Trophoblast cell (in vitro differentiated cells and primary cell): Measurements from ENCODE around the gene MAP6D1.
"Not testable (repeated sequence)": the region's sequence is repeated elsewhere in the genome, so short reads cannot be mapped to it uniquely, and the experiment has no call there.

Experiments
- DNase-seq, 2 donors: peaks; one replicate each; pipeline ENCODE4 v3.0.0-alpha.2; 2016
- H2AFZ ChIP-seq: 2 replicates; pipeline ENCODE4 v1.6.1; 2013; ENCODE audit warnings: low read length, moderate library complexity, mild to moderate bottlenecking; ENCODE audit not compliant: insufficient read depth, poor library complexity
- H2AK5ac ChIP-seq: 2 replicates; pipeline ENCODE4 v1.6.1; 2013; ENCODE audit warnings: mild to moderate bottlenecking, low read length
- H2BK120ac ChIP-seq: 2 replicates; pipeline ENCODE4 v1.6.1; 2013; ENCODE audit warnings: low read length, mild to moderate bottlenecking, moderate library complexity; ENCODE audit not compliant: insufficient read depth, poor library complexity
- H2BK12ac ChIP-seq: 2 replicates; pipeline ENCODE4 v1.6.1; 2013; ENCODE audit warnings: mild to moderate bottlenecking, low read length, moderate library complexity
- H2BK5ac ChIP-seq: 2 replicates; pipeline ENCODE4 v1.6.1; 2013; ENCODE audit warnings: low read length, low read depth, moderate library complexity, mild to moderate bottlenecking; ENCODE audit not compliant: poor library complexity
- H3K14ac ChIP-seq: 2 replicates; pipeline ENCODE4 v1.6.1; 2013; ENCODE audit warnings: mild to moderate bottlenecking, low read length
- H3K18ac ChIP-seq: 2 replicates; pipeline ENCODE4 v1.6.1; 2013; ENCODE audit warnings: mild to moderate bottlenecking, low read length
- H3K23ac ChIP-seq: 2 replicates; pipeline ENCODE4 v1.6.1; 2013; ENCODE audit warnings: low read length
- H3K27ac ChIP-seq: 2 replicates; pipeline ENCODE4 v1.5.1; 2013; ENCODE audit warnings: low read depth, mild to moderate bottlenecking, inconsistent platforms, low read length, moderate library complexity
- H3K27me3 ChIP-seq: 2 replicates; pipeline ENCODE4 v1.6.1; 2013; ENCODE audit warnings: inconsistent platforms, mild to moderate bottlenecking, low read length, moderate library complexity; ENCODE audit not compliant: insufficient read depth
- H3K36me3 ChIP-seq, 2 experiments: 1 replicate in 1 of 2; 2 replicates in 1 of 2; pipeline ENCODE4 v1.6.1; 2013; ENCODE audit warnings: low read length in 2 of 2, mild to moderate bottlenecking in 2 of 2, moderate library complexity in 1 of 2; ENCODE audit not compliant: insufficient read depth in 2 of 2, control insufficient read depth in 1 of 2
- H3K4ac ChIP-seq: 2 replicates; pipeline ENCODE4 v1.6.1; 2013; ENCODE audit warnings: low read depth, mild to moderate bottlenecking, low read length, moderate library complexity
- H3K4me1 ChIP-seq, 2 experiments: 1 replicate in 1 of 2; 2 replicates in 1 of 2; pipeline ENCODE4 v1.6.1; 2013; ENCODE audit warnings: low read length in 2 of 2, mild to moderate bottlenecking in 2 of 2, moderate library complexity in 1 of 2; ENCODE audit not compliant: insufficient read depth in 2 of 2, control insufficient read depth in 1 of 2
- H3K4me2 ChIP-seq: 2 replicates; pipeline ENCODE4 v1.6.1; 2013; ENCODE audit warnings: inconsistent platforms, mild to moderate bottlenecking, low read length, moderate library complexity
- H3K4me3 ChIP-seq: 2 replicates; pipeline ENCODE4 v1.5.1; 2013; ENCODE audit warnings: mild to moderate bottlenecking, low read depth, low read length, inconsistent platforms
- H3K79me1 ChIP-seq: one replicate; pipeline ENCODE4 v1.6.1; 2013; ENCODE audit warnings: low read length
- H3K79me2 ChIP-seq: 2 replicates; pipeline ENCODE4 v1.6.1; 2013; ENCODE audit warnings: low read length, mild to moderate bottlenecking; ENCODE audit not compliant: control insufficient read depth, insufficient read depth, poor library complexity
- H3K9ac ChIP-seq: 2 replicates; pipeline ENCODE4 v1.6.1; 2013; ENCODE audit warnings: mild to moderate bottlenecking, low read length
- H3K9me3 ChIP-seq: 2 replicates; pipeline ENCODE4 v1.6.1; 2013; ENCODE audit warnings: low read depth, mild to moderate bottlenecking, control low read depth, inconsistent platforms, low read length; ENCODE audit not compliant: insufficient read depth
- H4K12ac ChIP-seq: 2 replicates; pipeline ENCODE4 v1.6.1; 2013; ENCODE audit warnings: low read depth, mild to moderate bottlenecking, low read length, moderate library complexity
- H4K8ac ChIP-seq: 2 replicates; pipeline ENCODE4 v1.6.1; 2013; ENCODE audit warnings: low read depth, mild to moderate bottlenecking, low read length, moderate library complexity
- H4K91ac ChIP-seq: one replicate; pipeline ENCODE4 v1.6.1; 2013; ENCODE audit warnings: low read depth, mild to moderate bottlenecking, low read length, moderate library complexity
- WGBS: extraction: QIAGEN DNeasy Blood & Tissue Kit; methylation state at CpG from one replicate; pipeline ENCODE4 v1.1.7; 2013; ENCODE audit warnings: missing lambda C conversion rate; ENCODE audit not compliant: insufficient read length, insufficient coverage; ENCODE audit errors: extremely low coverage; 5-methylcytosine and 5-hydroxymethylcytosine counted together

Gene MAP6D1

DNA sequence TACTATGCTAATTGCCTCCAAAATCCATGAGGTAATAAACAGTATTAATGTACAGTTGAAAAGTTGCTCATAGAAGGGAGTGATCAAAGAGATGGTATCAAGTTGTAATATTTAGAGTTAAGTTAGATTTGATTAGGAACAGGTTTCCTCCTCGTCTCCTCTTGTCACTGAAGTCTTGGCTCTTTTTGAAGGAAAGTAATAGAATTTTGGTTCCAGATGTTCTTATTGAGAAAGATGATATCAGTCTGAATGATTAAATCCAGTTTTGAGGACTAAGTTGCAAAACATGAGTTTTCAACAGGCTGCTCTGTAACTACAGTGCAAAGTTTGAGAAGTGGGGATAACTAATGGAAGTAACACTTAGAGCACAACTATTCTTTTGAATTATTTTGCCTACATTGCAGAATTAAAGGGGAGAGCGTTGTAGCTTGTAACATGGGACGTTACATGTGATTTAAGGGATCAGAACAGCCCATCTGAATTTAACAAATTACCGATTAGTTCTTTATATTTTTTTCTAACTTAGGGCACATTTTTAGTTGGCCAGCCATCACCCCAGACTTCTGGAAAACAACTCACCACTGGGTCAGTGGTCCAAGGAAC lies 48.3 kb downstream of the MAP6D1 start:
- Histone ChIP-seq H4K12ac (no peak overlapping the region), H3K9ac (no peak overlapping the region), H3K4me3 (no peak overlapping the region), H3K18ac (no peak overlapping the region), H3K27me3 (no peaks in the 10 kb centered on the region), H3K36me3 (peaks cover 35 to 52% of the 10 kb centered on the region in 2 experiments), H2AK5ac (no peak overlapping the region), H3K79me2 (no peaks in the 10 kb centered on the region), H2AFZ (no peak overlapping the region), H4K91ac (no peak overlapping the region), H3K4me2 (no peak overlapping the region), H3K27ac (no peak overlapping the region), H3K14ac (no peak overlapping the region), H4K8ac (no peak overlapping the region), H2BK12ac (no peak overlapping the region), H2BK120ac (no peak overlapping the region), H3K23ac (no peak overlapping the region), H3K4ac (no peak overlapping the region), H3K4me1 (no peaks in the 10 kb centered on the region), H3K9me3 (no peaks in the 10 kb centered on the region), H3K79me1 (no peaks in the 10 kb centered on the region), H2BK5ac (no peak overlapping the region)
- no peak for DNase-seq
- no CpG with 5 or more reads among the region's 4 CpGs for WGBS

- no CpG with 5 or more reads among the region's 5 CpGs for WGBS
- H4K91ac ChIP-seq, H4K8ac ChIP-seq, H3K4me1 ChIP-seq, H3K27me3 ChIP-seq, DNase-seq, H3K9me3 ChIP-seq, H3K14ac ChIP-seq, H3K79me1 ChIP-seq, H3K18ac ChIP-seq, H4K12ac ChIP-seq, H2AFZ ChIP-seq, H2BK120ac ChIP-seq, H3K4ac ChIP-seq, H3K23ac ChIP-seq, H3K9ac ChIP-seq, H3K4me3 ChIP-seq, H3K79me2 ChIP-seq, H2AK5ac ChIP-seq, H2BK5ac ChIP-seq, H3K4me2 ChIP-seq, H3K27ac ChIP-seq, H2BK12ac ChIP-seq: not testable (repeated sequence)
- H3K36me3 ChIP-seq = peaks cover 35 to 52% of the 10 kb centered on the region in 2 experiments
Measured at GRCh38 chr3:183776451-183776850, 48.9 kb downstream of the MAP6D1 start.

GRCh38 chr3:183775781-183776180 lies 49.6 kb downstream of the MAP6D1 start:
- no peak overlapping the region for H3K4ac ChIP-seq
- no peak overlapping the region for H4K91ac ChIP-seq
- DNase-seq = no peak
- WGBS = no CpG with 5 or more reads among the region's 5 CpGs
- no peaks in the 10 kb centered on the region for H3K79me2 ChIP-seq
- no peak overlapping the region for H2BK5ac ChIP-seq
- H2AK5ac ChIP-seq = no peak overlapping the region
- no peaks in the 10 kb centered on the region for H3K4me1 ChIP-seq
- H3K9me3 ChIP-seq = no peaks in the 10 kb centered on the region
- H2BK12ac ChIP-seq = no peak overlapping the region
- H2BK120ac ChIP-seq = no peak overlapping the region
- no peak overlapping the region for H2AFZ ChIP-seq
- H4K8ac ChIP-seq = no peak overlapping the region
- no peaks in the 10 kb centered on the region for H3K27me3 ChIP-seq
- no peak overlapping the region for H4K12ac ChIP-seq
- H3K23ac ChIP-seq = no peak overlapping the region
- H3K4me3 ChIP-seq = no peak overlapping the region
- H3K18ac ChIP-seq = no peak overlapping the region
- no peaks in the 10 kb centered on the region for H3K79me1 ChIP-seq
- H3K27ac ChIP-seq = no peak overlapping the region
- H3K4me2 ChIP-seq = no peak overlapping the region
- H3K9ac ChIP-seq = no peak overlapping the region
- peaks cover 33 to 48% of the 10 kb centered on the region in 2 experiments for H3K36me3 ChIP-seq
- no peak overlapping the region for H3K14ac ChIP-seq

DNA sequence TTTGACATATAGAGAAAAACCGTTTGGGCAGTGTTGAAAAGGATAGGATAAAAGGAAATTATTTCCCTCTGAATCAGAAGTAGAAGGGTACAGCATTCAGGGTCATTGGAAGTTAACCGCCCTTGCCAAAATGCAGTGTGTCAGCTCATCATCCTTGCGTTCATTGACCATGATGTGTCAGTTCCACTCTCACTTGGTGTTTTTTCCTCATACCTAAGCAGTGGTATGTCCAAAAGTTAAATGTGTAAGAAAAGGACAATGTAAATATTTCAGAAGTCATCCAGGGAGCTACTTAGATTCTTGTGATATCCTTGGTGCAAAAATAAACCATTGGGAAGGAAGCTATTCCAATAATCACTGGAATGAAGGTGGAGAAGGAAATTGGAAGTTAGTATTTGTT lies 50.7 kb downstream of the MAP6D1 start:
- H2BK120ac ChIP-seq = no peak overlapping the region
- no peak overlapping the region for H3K4ac ChIP-seq
- no peak overlapping the region for H3K14ac ChIP-seq
- peaks cover 32 to 45% of the 10 kb centered on the region in 2 experiments for H3K36me3 ChIP-seq
- H2AFZ ChIP-seq = no peak overlapping the region
- no peak overlapping the region for H4K8ac ChIP-seq
- H3K4me3 ChIP-seq = no peak overlapping the region
- no peaks in the 10 kb centered on the region for H3K79me1 ChIP-seq
- no peak overlapping the region for H2BK5ac ChIP-seq
- no peak overlapping the region for H4K91ac ChIP-seq
- no peak overlapping the region for H4K12ac ChIP-seq
- no peak overlapping the region for H3K4me2 ChIP-seq
- peak; percentile 46 to 86 for DNase-seq
- no peak overlapping the region for H3K18ac ChIP-seq
- no CpG with 5 or more reads among the region's 3 CpGs for WGBS
- no peaks in the 10 kb centered on the region for H3K27me3 ChIP-seq
- H3K23ac ChIP-seq = no peak overlapping the region
- no peak overlapping the region for H3K27ac ChIP-seq
- no peaks in the 10 kb centered on the region for H3K9me3 ChIP-seq
- no peak overlapping the region for H3K9ac ChIP-seq
- H3K79me2 ChIP-seq = no peaks in the 10 kb centered on the region
- no peak overlapping the region for H2BK12ac ChIP-seq
- H2AK5ac ChIP-seq = no peak overlapping the region
- no peaks in the 10 kb centered on the region for H3K4me1 ChIP-seq
